Measurements from ENCODE around the gene GNB2. TPM values are rescaled to one million over a fixed set of nuclear protein-coding genes. Genes with fewer than 3 reads are reported as not detected.
"Not testable (repeated sequence)": the region's sequence is repeated elsewhere in the genome, so short reads cannot be mapped to it uniquely, and the experiment has no call there.

GNB2 gene
- polyA plus RNA-seq, 1 donor (not counting 4 experiments of a cell fraction or from before 2014, with no cell fraction given) = 87.2 TPM

DNA sequence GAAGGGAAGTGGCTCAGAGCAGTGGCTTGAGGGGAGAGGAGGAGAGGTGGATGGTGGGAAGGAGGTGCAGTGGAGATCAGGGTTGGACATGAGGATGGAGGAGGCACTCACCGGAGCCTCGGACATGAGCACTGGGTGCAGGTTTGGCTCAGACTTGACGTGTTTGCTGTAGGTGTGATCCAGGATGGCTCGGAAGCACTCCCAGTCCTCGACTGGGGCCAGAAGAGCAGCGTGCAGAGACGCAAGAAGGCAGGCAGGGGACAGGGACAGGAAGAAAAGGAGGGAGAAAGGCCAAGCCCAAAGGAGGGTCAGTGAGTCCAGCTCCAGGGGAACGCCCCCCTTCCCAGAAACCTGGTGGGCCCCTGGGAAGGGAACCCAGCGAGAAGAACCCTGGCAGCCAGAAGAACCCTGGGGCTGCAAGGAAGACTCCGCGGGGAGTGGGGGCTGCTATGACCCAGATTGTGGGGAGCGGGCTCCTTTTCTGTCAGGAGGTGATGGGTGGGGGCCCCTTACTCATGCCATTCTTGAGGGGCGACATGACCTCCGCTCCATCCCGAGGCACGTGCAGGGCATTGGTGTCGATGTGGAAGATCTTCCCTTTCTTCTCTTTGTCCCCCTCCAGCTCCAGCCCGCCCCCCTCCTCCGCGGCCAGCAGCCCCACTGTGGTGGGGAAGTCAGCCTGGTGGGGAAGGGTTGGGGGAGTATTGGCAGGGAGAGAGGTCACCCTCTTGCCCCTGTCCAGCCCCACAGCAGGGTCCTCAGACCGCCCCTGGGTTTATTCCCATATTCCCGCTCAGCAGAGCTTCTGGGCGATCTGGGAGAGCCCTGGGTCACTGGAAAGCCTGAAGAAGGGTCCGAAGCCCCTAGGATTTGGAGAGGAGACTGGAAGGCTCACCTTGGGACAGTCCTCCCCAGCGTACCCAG lies 18.4 kb upstream of the GNB2 start:
- no peak for FAIRE-seq

DNA sequence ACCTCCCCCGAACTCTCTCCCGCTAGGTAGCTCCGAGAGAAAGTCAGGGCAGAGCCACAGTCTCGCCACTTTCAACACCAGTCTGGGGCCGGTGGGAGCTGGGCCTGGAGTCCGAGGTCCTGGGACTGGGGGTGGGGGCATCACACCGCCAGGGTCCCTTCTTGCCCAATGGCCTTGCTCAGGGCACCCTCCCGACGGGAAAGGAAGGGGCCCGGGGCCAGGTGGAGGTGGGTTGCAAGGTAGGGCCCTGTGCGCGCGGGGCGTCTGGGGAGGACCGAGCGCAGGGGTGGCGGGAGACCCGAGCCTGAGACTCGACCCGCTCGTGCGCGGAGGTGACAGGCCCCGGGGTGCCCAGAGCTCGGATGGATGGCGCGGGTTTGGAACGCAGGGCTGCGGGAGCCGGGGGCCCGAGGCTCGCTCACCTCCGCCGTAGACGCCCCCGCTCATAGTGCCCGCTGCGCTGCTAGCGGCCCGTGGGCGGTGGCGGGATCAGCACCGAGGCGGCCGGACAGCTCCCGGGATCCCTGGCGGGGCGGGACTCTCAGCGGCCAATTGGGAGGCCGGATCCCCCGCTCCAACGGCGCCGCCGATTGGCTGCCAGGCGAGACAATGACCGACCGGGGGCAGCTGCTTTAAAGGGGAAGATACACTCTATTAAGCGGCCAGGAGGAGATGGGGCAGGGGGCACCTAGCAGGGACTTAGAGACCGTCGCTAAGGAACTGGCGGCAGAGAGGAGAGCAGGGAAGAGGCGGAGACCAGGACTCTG lies 17.4 kb upstream of the GNB2 start, which contains the start of gene ACTL6B:
Gene ACTL6B, minus strand, starts transcription at position 541 of the 767 bp plus-strand sequence. Its CDS starts 94 bp downstream, at position 447.
- no peaks in the 10 kb centered on the region for H3K4me1 ChIP-seq (ENCODE audit: control insufficient read depth, extremely low read depth, insufficient read depth, low read length)
- no peak within 1 kb of the TSS for H3K4me2 ChIP-seq (ENCODE audit: control insufficient read depth, extremely low read depth, insufficient read depth, low read depth, low read length)
- DNase-seq (ENCODE audit: low read depth, low spot score) (no peak), FAIRE-seq (no peak)
- H2AFZ ChIP-seq (ENCODE audit: control insufficient read depth, low read length) = no peak within 1 kb of the TSS
- dilution Hi-C loops (cut with MboI; ENCODE audit: extremely low pct_ligation_motif_present, low sequenced_read_pairs) = no loop called here
- no peak within 1 kb of the TSS for H3K4me3 ChIP-seq (ENCODE audit: control insufficient read depth in 2 of 3, extremely low read depth in 1 of 3, insufficient read depth in 2 of 3, low read depth in 1 of 3, low read length in 3 of 3)
- no peak within 1 kb of the TSS for H3K27ac ChIP-seq (ENCODE audit: control insufficient read depth, insufficient read depth, low read length)
- no peaks in the 10 kb centered on the region for H3K79me2 ChIP-seq (ENCODE audit: control insufficient read depth, insufficient read depth, low read length)
- no peaks in the 10 kb centered on the region for H3K9me1 ChIP-seq (ENCODE audit: control insufficient read depth, extremely low read depth, insufficient read depth, low read length)
- no peaks in the 10 kb centered on the region for H3K36me3 ChIP-seq (ENCODE audit: control insufficient read depth in 2 of 2, extremely low read depth in 1 of 2, insufficient read depth in 2 of 2, low read length in 2 of 2)
- no peak for TF ChIP-seq EZH2 (IDR thresholded peaks at IDR 0.05; ENCODE audit: low read length)
- TF ChIP-seq, protein P1, sequence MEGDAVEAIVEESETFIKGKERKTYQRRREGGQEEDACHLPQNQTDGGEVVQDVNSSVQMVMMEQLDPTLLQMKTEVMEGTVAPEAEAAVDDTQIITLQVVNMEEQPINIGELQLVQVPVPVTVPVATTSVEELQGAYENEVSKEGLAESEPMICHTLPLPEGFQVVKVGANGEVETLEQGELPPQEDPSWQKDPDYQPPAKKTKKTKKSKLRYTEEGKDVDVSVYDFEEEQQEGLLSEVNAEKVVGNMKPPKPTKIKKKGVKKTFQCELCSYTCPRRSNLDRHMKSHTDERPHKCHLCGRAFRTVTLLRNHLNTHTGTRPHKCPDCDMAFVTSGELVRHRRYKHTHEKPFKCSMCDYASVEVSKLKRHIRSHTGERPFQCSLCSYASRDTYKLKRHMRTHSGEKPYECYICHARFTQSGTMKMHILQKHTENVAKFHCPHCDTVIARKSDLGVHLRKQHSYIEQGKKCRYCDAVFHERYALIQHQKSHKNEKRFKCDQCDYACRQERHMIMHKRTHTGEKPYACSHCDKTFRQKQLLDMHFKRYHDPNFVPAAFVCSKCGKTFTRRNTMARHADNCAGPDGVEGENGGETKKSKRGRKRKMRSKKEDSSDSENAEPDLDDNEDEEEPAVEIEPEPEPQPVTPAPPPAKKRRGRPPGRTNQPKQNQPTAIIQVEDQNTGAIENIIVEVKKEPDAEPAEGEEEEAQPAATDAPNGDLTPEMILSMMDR (optimal IDR thresholded peaks at IDR 0.05 in 1 of 3, IDR thresholded peaks at IDR 0.05 in 1 of 3, conservative IDR thresholded peaks at IDR 0.05 in 1 of 3; ENCODE audit: extremely low read depth in 1 of 3, insufficient read depth in 2 of 3, low read length in 3 of 3) = no peak
- H4K20me1 ChIP-seq (ENCODE audit: control insufficient read depth, extremely low read depth, insufficient read depth, low read length) = no peaks in the 10 kb centered on the region
- peaks cover 25% of the 10 kb centered on the region for H3K27me3 ChIP-seq (ENCODE audit: control insufficient read depth, extremely low read depth, insufficient read depth, low read length)
- H3K9me3 ChIP-seq (ENCODE audit: control insufficient read depth, low read depth, low read length) = no peaks in the 10 kb centered on the region
- H3K9ac ChIP-seq (ENCODE audit: control insufficient read depth, extremely low read depth, insufficient read depth, low read length) = no peak within 1 kb of the TSS

More for the DNA sequence above, 18.4 kb upstream of the GNB2 start:
- Histone ChIP-seq H3K4me2 (ENCODE audit: control insufficient read depth, extremely low read depth, insufficient read depth, low read depth, low read length) (no peak overlapping the region), H3K9me3 (ENCODE audit: control insufficient read depth, low read depth, low read length) (no peaks in the 10 kb centered on the region), H3K27ac (ENCODE audit: control insufficient read depth, insufficient read depth, low read length) (no peak overlapping the region), H2AFZ (ENCODE audit: control insufficient read depth, low read length) (no peak overlapping the region), H3K36me3 (ENCODE audit: control insufficient read depth in 2 of 2, extremely low read depth in 1 of 2, insufficient read depth in 2 of 2, low read length in 2 of 2) (no peaks in the 10 kb centered on the region), H4K20me1 (ENCODE audit: control insufficient read depth, extremely low read depth, insufficient read depth, low read length) (no peaks in the 10 kb centered on the region), H3K9me1 (ENCODE audit: control insufficient read depth, extremely low read depth, insufficient read depth, low read length) (no peaks in the 10 kb centered on the region), H3K79me2 (ENCODE audit: control insufficient read depth, insufficient read depth, low read length) (no peaks in the 10 kb centered on the region), H3K4me1 (ENCODE audit: control insufficient read depth, extremely low read depth, insufficient read depth, low read length) (no peaks in the 10 kb centered on the region), H3K9ac (ENCODE audit: control insufficient read depth, extremely low read depth, insufficient read depth, low read length) (no peak overlapping the region), H3K4me3 (ENCODE audit: control insufficient read depth in 2 of 3, extremely low read depth in 1 of 3, insufficient read depth in 2 of 3, low read depth in 1 of 3, low read length in 3 of 3) (no peak overlapping the region), H3K27me3 (ENCODE audit: control insufficient read depth, extremely low read depth, insufficient read depth, low read length) (peaks cover 25% of the 10 kb centered on the region)
- TF ChIP-seq, protein P1 (optimal IDR thresholded peaks at IDR 0.05 in 1 of 3, IDR thresholded peaks at IDR 0.05 in 1 of 3, conservative IDR thresholded peaks at IDR 0.05 in 1 of 3; ENCODE audit: extremely low read depth in 1 of 3, insufficient read depth in 2 of 3, low read length in 3 of 3) = no peak
- no peak for TF ChIP-seq EZH2 (IDR thresholded peaks at IDR 0.05; ENCODE audit: low read length)
- DNase-seq (ENCODE audit: low read depth, low spot score) = no peak
- dilution Hi-C loops (cut with MboI; ENCODE audit: extremely low pct_ligation_motif_present, low sequenced_read_pairs) = no loop called here

DNA sequence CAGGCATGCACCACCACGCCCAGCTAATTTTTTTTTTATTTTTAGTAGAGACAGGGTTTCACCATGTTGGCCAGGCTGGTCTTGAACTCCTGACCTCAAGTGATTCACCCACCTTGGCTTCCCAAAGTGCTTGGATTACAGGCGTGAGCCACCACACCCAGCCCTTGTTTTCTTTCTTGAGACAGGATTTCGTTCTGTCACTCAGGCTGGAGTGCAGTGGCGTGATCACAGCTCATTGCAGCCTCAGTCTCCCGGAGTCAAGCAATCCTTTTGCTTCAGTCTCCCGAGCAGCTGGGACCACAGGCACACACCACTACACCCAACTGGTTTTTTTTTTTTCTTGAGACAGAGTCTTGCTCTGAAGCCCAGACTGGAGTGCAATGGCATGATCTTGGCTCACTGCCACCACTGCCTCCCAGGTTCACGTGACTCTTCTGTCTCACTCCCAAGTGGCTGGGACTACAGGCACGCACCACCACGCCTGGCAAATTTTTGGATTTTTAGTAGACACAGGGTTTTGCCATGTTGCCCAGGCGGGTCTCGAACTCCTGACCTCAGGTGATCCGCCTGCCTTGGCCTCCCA lies 11.3 kb upstream of the GNB2 start:
- H3K4me1 ChIP-seq (ENCODE audit: control insufficient read depth, extremely low read depth, insufficient read depth, low read length); DNase-seq (ENCODE audit: low read depth, low spot score); H3K9ac ChIP-seq (ENCODE audit: control insufficient read depth, extremely low read depth, insufficient read depth, low read length); H3K9me3 ChIP-seq (ENCODE audit: control insufficient read depth, low read depth, low read length); H3K36me3 ChIP-seq (ENCODE audit: control insufficient read depth in 2 of 2, extremely low read depth in 1 of 2, insufficient read depth in 2 of 2, low read length in 2 of 2); H3K9me1 ChIP-seq (ENCODE audit: control insufficient read depth, extremely low read depth, insufficient read depth, low read length); H2AFZ ChIP-seq (ENCODE audit: control insufficient read depth, low read length); H3K4me3 ChIP-seq (ENCODE audit: control insufficient read depth in 2 of 3, extremely low read depth in 1 of 3, insufficient read depth in 2 of 3, low read depth in 1 of 3, low read length in 3 of 3); H3K4me2 ChIP-seq (ENCODE audit: control insufficient read depth, extremely low read depth, insufficient read depth, low read depth, low read length); H3K79me2 ChIP-seq (ENCODE audit: control insufficient read depth, insufficient read depth, low read length); H3K27ac ChIP-seq (ENCODE audit: control insufficient read depth, insufficient read depth, low read length); FAIRE-seq; H3K27me3 ChIP-seq (ENCODE audit: control insufficient read depth, extremely low read depth, insufficient read depth, low read length); H4K20me1 ChIP-seq (ENCODE audit: control insufficient read depth, extremely low read depth, insufficient read depth, low read length); dilution Hi-C loops (cut with MboI; ENCODE audit: extremely low pct_ligation_motif_present, low sequenced_read_pairs): not testable (repeated sequence)
